ENCODE results near the gene JARID2. TPM values are rescaled to one million over a fixed set of nuclear protein-coding genes. Genes with fewer than 3 reads are reported as not detected.

Gene JARID2
- total and polyA plus RNA-seq, 10 of the 15 experiments (the other 5 are each of a cell fraction or from before 2014, with no cell fraction given), result 4.2 to 21.6 (median 11.7) TPM

- no peak for TF ChIP-seq FOS (IDR thresholded peaks at IDR 0.05; ENCODE audit: borderline replicate concordance, extremely low read depth, insufficient read length)
Measured at GRCh38 chr6:15553736-15554294, 307.9 kb downstream of the JARID2 start (continued).

DNA sequence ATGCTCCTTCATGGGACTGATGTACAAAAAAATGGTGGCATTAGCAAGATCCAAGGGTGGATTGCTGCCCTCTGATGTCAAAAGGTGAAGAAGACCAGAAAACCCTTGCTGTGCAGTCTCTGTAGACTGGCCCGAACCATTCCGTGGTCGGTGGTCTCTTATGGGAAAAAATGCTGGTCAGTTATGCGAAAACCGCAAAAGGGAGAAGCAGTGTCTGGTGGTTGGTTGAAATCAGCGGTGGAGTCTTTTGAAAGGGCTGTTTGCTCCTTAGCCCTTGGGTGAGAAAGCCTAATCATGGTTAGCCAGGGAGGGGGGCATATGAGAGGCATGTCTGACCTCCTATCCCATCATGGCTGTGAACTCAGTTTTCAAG lies 308.8 kb downstream of the JARID2 start:
- Histone ChIP-seq H3K27me3 (replicated peaks in 1 of 2; ENCODE audit: control insufficient read depth in 2 of 2, insufficient read depth in 2 of 2, low read length in 1 of 2) (no peaks in the 10 kb centered on the region), H4K20me1 (ENCODE audit: control insufficient read depth, insufficient read depth) (no peaks in the 10 kb centered on the region), H3K4me3 (no peak overlapping the region), H2AFZ (ENCODE audit: control insufficient read depth, low read depth, low read length) (no peak overlapping the region), H3K9ac (ENCODE audit: control insufficient read depth, insufficient read depth, low read length) (no peak overlapping the region), H3K4me2 (ENCODE audit: control insufficient read depth, insufficient read depth) (no peak overlapping the region), H3K36me3 (ENCODE audit: control insufficient read depth in 2 of 2, insufficient read depth in 2 of 2, low read length in 1 of 2) (peaks cover 0 to 3% of the 10 kb centered on the region in 2 experiments; a peak in 3 of 4 replicates), H3K27ac (ENCODE audit: control insufficient read depth, insufficient read depth) (no peak overlapping the region), H3K4me1 (ENCODE audit: control insufficient read depth, insufficient read depth, low read length) (peaks cover 7% of the 10 kb centered on the region), H3K9me3 (replicated peaks; ENCODE audit: control insufficient read depth, insufficient read depth, low read length) (no peaks in the 10 kb centered on the region), H3K79me2 (ENCODE audit: control insufficient read depth, insufficient read depth, low read length) (no peaks in the 10 kb centered on the region)
- FAIRE-seq, result no peak
- in situ Hi-C loops (cut with MboI), result no loop called here
- no TSS peak for BruUV-seq (replicated peaks)
- no peak for DNase-seq (ENCODE audit: low read depth, low spot score)
- ATAC-seq, result no peak
- TF ChIP-seq FOS (IDR thresholded peaks at IDR 0.05; ENCODE audit: borderline replicate concordance, extremely low read depth, insufficient read length), result no peak
- TF ChIP-seq ZBTB4 (CRISPR knock-in tag; IDR thresholded peaks at IDR 0.05), result no peak
- TF ChIP-seq RCOR1 (conservative IDR thresholded peaks at IDR 0.05; ENCODE audit: low read depth, low read length), result no peak
- no peak for TF ChIP-seq RBBP5 (conservative IDR thresholded peaks at IDR 0.05)
- no peak for TF ChIP-seq IKZF2 (IDR thresholded peaks at IDR 0.05)
- no peak for TF ChIP-seq MEF2B (IDR thresholded peaks at IDR 0.05; ENCODE audit: partially characterized antibody, poor library complexity, severe bottlenecking)
- no peak for TF ChIP-seq CBX3 (IDR thresholded peaks at IDR 0.05; ENCODE audit: borderline replicate concordance, low read depth)
- no peak for TF ChIP-seq NFYB (IDR thresholded peaks at IDR 0.05; ENCODE audit: insufficient read depth, low read depth, low read length)
- no peak for TF ChIP-seq SIX5 (IDR thresholded peaks at IDR 0.05; ENCODE audit: low read depth, low read length, severe bottlenecking)
- no peak for TF ChIP-seq YBX1 (IDR thresholded peaks at IDR 0.05)
- TF ChIP-seq SMARCA5 (IDR thresholded peaks at IDR 0.05), result no peak
- SMC1A ChIA-PET (ENCODE audit: uncharacterized antibody, unreplicated experiment), result no interaction called here
- WGBS (ENCODE audit: insufficient coverage, insufficient replicate concordance, low lambda C conversion rate, missing lambda C conversion rate), result 96% methylated on average over 6 of the region's 6 CpGs
- CTCF ChIA-PET, result interaction anchor here (0.5 kb wide), 1 partner anchor 1363 kb away, joined by 4 read pairs; no protein-coding TSS in a partner anchor
- RAD21 ChIA-PET (ENCODE audit: unreplicated experiment), result no interaction called here
- intact Hi-C loops (cut with micrococcal nuclease; ENCODE audit: unreplicated experiment), result no loop called here
- POLR2A ChIA-PET, result no interaction called here
